Measurements from ENCODE around the gene ZNF383. TPM values are rescaled to one million over a fixed set of nuclear protein-coding genes. Genes with fewer than 3 reads are reported as not detected.

ZNF383 gene
- total and polyA plus RNA-seq, 10 of the 15 experiments (the other 5 are each of a cell fraction or from before 2014, with no cell fraction given), result 3.3 to 9.0 (median 5.1) TPM

- TF ChIP-seq, protein P1, sequence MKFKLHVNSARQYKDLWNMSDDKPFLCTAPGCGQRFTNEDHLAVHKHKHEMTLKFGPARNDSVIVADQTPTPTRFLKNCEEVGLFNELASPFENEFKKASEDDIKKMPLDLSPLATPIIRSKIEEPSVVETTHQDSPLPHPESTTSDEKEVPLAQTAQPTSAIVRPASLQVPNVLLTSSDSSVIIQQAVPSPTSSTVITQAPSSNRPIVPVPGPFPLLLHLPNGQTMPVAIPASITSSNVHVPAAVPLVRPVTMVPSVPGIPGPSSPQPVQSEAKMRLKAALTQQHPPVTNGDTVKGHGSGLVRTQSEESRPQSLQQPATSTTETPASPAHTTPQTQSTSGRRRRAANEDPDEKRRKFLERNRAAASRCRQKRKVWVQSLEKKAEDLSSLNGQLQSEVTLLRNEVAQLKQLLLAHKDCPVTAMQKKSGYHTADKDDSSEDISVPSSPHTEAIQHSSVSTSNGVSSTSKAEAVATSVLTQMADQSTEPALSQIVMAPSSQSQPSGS (IDR thresholded peaks at IDR 0.05; ENCODE audit: low read length), result no peak
- no peak for TF ChIP-seq BRCA1 (IDR thresholded peaks at IDR 0.05; ENCODE audit: low read depth, low read length)
- TF ChIP-seq POLR2A (IDR thresholded peaks at IDR 0.05; ENCODE audit: low read depth, low read length), result peak; percentile 91
- TF ChIP-seq TCF12 (IDR thresholded peaks at IDR 0.05; ENCODE audit: low read depth, low read length), result peak; percentile 23
- TF ChIP-seq ZNF622 (IDR thresholded peaks at IDR 0.05), result no peak
- no peak for TF ChIP-seq TCF3 (IDR thresholded peaks at IDR 0.05; ENCODE audit: borderline replicate concordance, insufficient read depth, low read depth, low read length)
- TF ChIP-seq KDM1A (IDR thresholded peaks at IDR 0.05; ENCODE audit: borderline replicate concordance), result no peak
- TF ChIP-seq RFX5 (IDR thresholded peaks at IDR 0.05; ENCODE audit: low read depth, low read length), result no peak
- no peak for TF ChIP-seq SKIL (IDR thresholded peaks at IDR 0.05; ENCODE audit: low read depth, poor library complexity, severe bottlenecking)
- TF ChIP-seq FOXK2 (IDR thresholded peaks at IDR 0.05), result peak; percentile 91
- TF ChIP-seq IKZF2 (IDR thresholded peaks at IDR 0.05), result no peak; a peak in 1 of 4 replicates
- peak; percentile 61; the same call in 1 of the 2 replicates for TF ChIP-seq SPI1 (IDR thresholded peaks at IDR 0.05; ENCODE audit: borderline replicate concordance, insufficient read depth, low read depth, low read length)
- 0 out of 2 replicates have a peak, but pooled peaks have one; percentile 29 for TF ChIP-seq SMARCA5 (IDR thresholded peaks at IDR 0.05)
- TF ChIP-seq NR2C2 (IDR thresholded peaks at IDR 0.05; ENCODE audit: borderline replicate concordance, control insufficient read depth, insufficient read length, low read depth), result no peak
- TF ChIP-seq, protein P2, sequence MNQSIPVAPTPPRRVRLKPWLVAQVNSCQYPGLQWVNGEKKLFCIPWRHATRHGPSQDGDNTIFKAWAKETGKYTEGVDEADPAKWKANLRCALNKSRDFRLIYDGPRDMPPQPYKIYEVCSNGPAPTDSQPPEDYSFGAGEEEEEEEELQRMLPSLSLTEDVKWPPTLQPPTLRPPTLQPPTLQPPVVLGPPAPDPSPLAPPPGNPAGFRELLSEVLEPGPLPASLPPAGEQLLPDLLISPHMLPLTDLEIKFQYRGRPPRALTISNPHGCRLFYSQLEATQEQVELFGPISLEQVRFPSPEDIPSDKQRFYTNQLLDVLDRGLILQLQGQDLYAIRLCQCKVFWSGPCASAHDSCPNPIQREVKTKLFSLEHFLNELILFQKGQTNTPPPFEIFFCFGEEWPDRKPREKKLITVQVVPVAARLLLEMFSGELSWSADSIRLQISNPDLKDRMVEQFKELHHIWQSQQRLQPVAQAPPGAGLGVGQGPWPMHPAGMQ (IDR thresholded peaks at IDR 0.05; ENCODE audit: borderline replicate concordance), result peak; percentile 95
- TF ChIP-seq CHD2 (IDR thresholded peaks at IDR 0.05; ENCODE audit: borderline replicate concordance, low read depth, low read length), result no peak; the same call in 1 of the 2 replicates
- TF ChIP-seq RAD51 (IDR thresholded peaks at IDR 0.05), result 0 out of 2 replicates have a peak, but pooled peaks have one; percentile 27
- no peak for TF ChIP-seq SMC3 (IDR thresholded peaks at IDR 0.05; ENCODE audit: borderline replicate concordance, low read length)
- TF ChIP-seq REST (IDR thresholded peaks at IDR 0.05; ENCODE audit: low read depth, low read length), result no peak
- TF ChIP-seq SREBF2 (IDR thresholded peaks at IDR 0.05; ENCODE audit: low read length), result no peak
- no peak for TF ChIP-seq TCF7 (IDR thresholded peaks at IDR 0.05; ENCODE audit: borderline replicate concordance)
- no peak for TF ChIP-seq JUND (IDR thresholded peaks at IDR 0.05; ENCODE audit: low read depth, low read length)
- TF ChIP-seq ZSCAN29 (IDR thresholded peaks at IDR 0.05), result no peak
Observed at GRCh38 chr19:37217775-37218591, at the start of gene ZNF383 (continued).
